Ectodermal cell (in vitro differentiated cells): ENCODE results near the gene EMP3.

Experiments
- H3K27ac ChIP-seq: 2 replicates; pipeline ENCODE4 v1.7.0; 2013; ENCODE audit warnings: mild to moderate bottlenecking, low read depth, low read length; ENCODE audit not compliant: insufficient read depth, poor library complexity, severe bottlenecking
- H3K27me3 ChIP-seq: 2 replicates; pipeline ENCODE4 v1.7.0; 2013; ENCODE audit warnings: mild to moderate bottlenecking, low read length; ENCODE audit not compliant: insufficient read depth, control insufficient read depth, poor library complexity, severe bottlenecking
- H3K36me3 ChIP-seq: one replicate; pipeline ENCODE4 v1.7.0; 2013; ENCODE audit warnings: low read length; ENCODE audit not compliant: control insufficient read depth, insufficient read depth
- H3K4me1 ChIP-seq: one replicate; pipeline ENCODE4 v1.7.0; 2013; ENCODE audit warnings: low read length; ENCODE audit not compliant: control insufficient read depth, insufficient read depth
- H3K4me3 ChIP-seq: 2 replicates; pipeline ENCODE4 v1.7.0; 2013; ENCODE audit warnings: low read depth, low read length, control low read depth; ENCODE audit not compliant: insufficient read depth
- H3K9me3 ChIP-seq: 2 replicates; pipeline ENCODE4 v1.7.0; 2013; ENCODE audit warnings: mild to moderate bottlenecking, low read length, moderate library complexity; ENCODE audit not compliant: control insufficient read depth
- WGBS, 2 experiments: methylation state at CpG; one replicate each; pipeline ENCODE4 v1.1.7; 2013; ENCODE audit warnings: missing lambda C conversion rate in 2 of 2; 5-methylcytosine and 5-hydroxymethylcytosine counted together

Gene EMP3

GRCh38 chr19:48332662-48333466 is 7.5 kb downstream of the EMP3 start:
- no peaks in the 10 kb centered on the region for H3K36me3 ChIP-seq
- H3K9me3 ChIP-seq = no peaks in the 10 kb centered on the region
- H3K4me3 ChIP-seq = peak overlapping the region; percentile 21
- 21 to 26% methylated on average over 25 of the region's 25 CpGs for WGBS, 2 experiments
- H3K4me1 ChIP-seq = peaks cover 10% of the 10 kb centered on the region
- H3K27me3 ChIP-seq = peaks cover 5% of the 10 kb centered on the region
- H3K27ac ChIP-seq = no peak overlapping the region

- H3K4me3 ChIP-seq = peak overlapping the region; percentile 21
- no peak overlapping the region for H3K27ac ChIP-seq
- no peaks in the 10 kb centered on the region for H3K36me3 ChIP-seq
- WGBS, 2 experiments = 12 to 13% methylated on average over 54 of the region's 54 CpGs
- H3K9me3 ChIP-seq = no peaks in the 10 kb centered on the region
- peaks cover 10% of the 10 kb centered on the region for H3K4me1 ChIP-seq
- H3K27me3 ChIP-seq = peaks cover 5% of the 10 kb centered on the region
Measured at GRCh38 chr19:48333467-48334384, 8.4 kb downstream of the EMP3 start.

- Histone ChIP-seq H3K4me3 (no peak overlapping the region), H3K4me1 (no peaks in the 10 kb centered on the region), H3K27me3 (peaks cover 5% of the 10 kb centered on the region), H3K36me3 (no peaks in the 10 kb centered on the region), H3K9me3 (no peaks in the 10 kb centered on the region), H3K27ac (no peak overlapping the region)
- 84 to 85% methylated on average over 14 of the region's 14 CpGs for WGBS, 2 experiments
Measured at GRCh38 chr19:48338253-48338755, 13.0 kb downstream of the EMP3 start.

- WGBS, 2 experiments = 91 to 93% methylated on average over 14 of the region's 14 CpGs
- Histone ChIP-seq H3K9me3 (no peaks in the 10 kb centered on the region), H3K27me3 (peaks cover 5% of the 10 kb centered on the region), H3K27ac (no peak overlapping the region), H3K36me3 (no peaks in the 10 kb centered on the region), H3K4me3 (no peak overlapping the region), H3K4me1 (no peaks in the 10 kb centered on the region)
Measured at GRCh38 chr19:48338802-48339503, 13.6 kb downstream of the EMP3 start.

GRCh38 chr19:48340995-48341394 is 15.6 kb downstream of the EMP3 start:
- no peak overlapping the region for H3K4me3 ChIP-seq
- H3K9me3 ChIP-seq = no peaks in the 10 kb centered on the region
- no peaks in the 10 kb centered on the region for H3K4me1 ChIP-seq
- 91 to 93% methylated on average over 11 of the region's 11 CpGs for WGBS, 2 experiments
- no peaks in the 10 kb centered on the region for H3K27me3 ChIP-seq
- H3K36me3 ChIP-seq = no peaks in the 10 kb centered on the region
- no peak overlapping the region for H3K27ac ChIP-seq

- Histone ChIP-seq H3K4me1 (no peaks in the 10 kb centered on the region), H3K36me3 (no peaks in the 10 kb centered on the region), H3K4me3 (no peak overlapping the region), H3K27me3 (no peaks in the 10 kb centered on the region), H3K27ac (no peak overlapping the region), H3K9me3 (no peaks in the 10 kb centered on the region)
- WGBS, 2 experiments = 90 to 94% methylated on average over 9 to 10 of the region's 10 CpGs
Measured at GRCh38 chr19:48341515-48342413, 16.4 kb downstream of the EMP3 start.

GRCh38 chr19:48342414-48342738 is 17.0 kb downstream of the EMP3 start:
- WGBS, 2 experiments = 80 to 82% methylated on average over 20 of the region's 20 CpGs
- no peaks in the 10 kb centered on the region for H3K27me3 ChIP-seq

GRCh38 chr19:48342841-48343540 is 17.6 kb downstream of the EMP3 start:
- H3K9me3 ChIP-seq = no peaks in the 10 kb centered on the region
- no peak overlapping the region for H3K27ac ChIP-seq
- H3K4me3 ChIP-seq = no peak overlapping the region
- no peaks in the 10 kb centered on the region for H3K4me1 ChIP-seq
- H3K36me3 ChIP-seq = no peaks in the 10 kb centered on the region
- H3K27me3 ChIP-seq = no peaks in the 10 kb centered on the region
- WGBS, 2 experiments = 93 to 94% methylated on average over 23 of the region's 23 CpGs

More at GRCh38 chr19:48342414-48342738, 17.0 kb downstream of the EMP3 start:
- Histone ChIP-seq H3K36me3 (no peaks in the 10 kb centered on the region), H3K4me1 (no peaks in the 10 kb centered on the region), H3K4me3 (no peak overlapping the region), H3K27ac (no peak overlapping the region), H3K9me3 (no peaks in the 10 kb centered on the region)

GRCh38 chr19:48344892-48345291 is 19.5 kb downstream of the EMP3 start:
- H3K27me3 ChIP-seq = no peaks in the 10 kb centered on the region
- H3K36me3 ChIP-seq = no peaks in the 10 kb centered on the region
- H3K4me1 ChIP-seq = no peaks in the 10 kb centered on the region
- 92 to 93% methylated on average over 6 of the region's 6 CpGs for WGBS, 2 experiments
- H3K9me3 ChIP-seq = no peaks in the 10 kb centered on the region
- no peak overlapping the region for H3K4me3 ChIP-seq
- H3K27ac ChIP-seq = no peak overlapping the region
